ENCODE measurements around the gene MICOS13. TPM values are rescaled to one million over a fixed set of nuclear protein-coding genes. Genes with fewer than 3 reads are reported as not detected.
A peak's percentile ranks its signal among the peaks of the same experiment; 100 is the strongest.

The MICOS13 gene
- total RNA-seq, 1 experiment from 2014 or later: 223 TPM

DNA sequence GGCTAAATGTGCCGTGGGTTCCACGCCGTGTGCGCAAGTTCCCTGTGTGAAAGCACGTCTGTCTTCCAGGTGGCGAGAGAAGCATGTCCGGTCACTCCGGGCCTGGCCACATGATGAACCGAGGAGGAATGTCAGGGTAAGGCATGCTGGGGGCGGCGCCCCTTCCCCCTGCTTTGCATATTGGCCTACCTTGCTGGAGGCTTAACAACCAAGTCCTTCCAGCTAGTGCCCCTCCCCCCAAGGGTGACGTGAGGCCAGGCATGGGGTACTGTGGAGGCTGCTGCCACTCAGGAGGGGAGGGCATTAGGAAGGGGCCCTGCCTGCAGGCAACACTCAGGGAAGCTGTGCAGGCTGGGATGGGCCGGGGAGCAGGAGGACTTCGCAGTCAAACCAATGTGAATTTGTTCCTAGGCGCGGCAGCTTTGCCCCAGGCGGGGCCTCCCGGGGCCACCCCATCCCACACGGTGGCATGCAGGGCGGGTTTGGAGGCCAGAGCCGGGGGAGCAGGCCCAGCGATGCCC, 12.5 kb downstream of the MICOS13 start:
- no peak for DNase-seq (ENCODE audit: low spot score)

DNA sequence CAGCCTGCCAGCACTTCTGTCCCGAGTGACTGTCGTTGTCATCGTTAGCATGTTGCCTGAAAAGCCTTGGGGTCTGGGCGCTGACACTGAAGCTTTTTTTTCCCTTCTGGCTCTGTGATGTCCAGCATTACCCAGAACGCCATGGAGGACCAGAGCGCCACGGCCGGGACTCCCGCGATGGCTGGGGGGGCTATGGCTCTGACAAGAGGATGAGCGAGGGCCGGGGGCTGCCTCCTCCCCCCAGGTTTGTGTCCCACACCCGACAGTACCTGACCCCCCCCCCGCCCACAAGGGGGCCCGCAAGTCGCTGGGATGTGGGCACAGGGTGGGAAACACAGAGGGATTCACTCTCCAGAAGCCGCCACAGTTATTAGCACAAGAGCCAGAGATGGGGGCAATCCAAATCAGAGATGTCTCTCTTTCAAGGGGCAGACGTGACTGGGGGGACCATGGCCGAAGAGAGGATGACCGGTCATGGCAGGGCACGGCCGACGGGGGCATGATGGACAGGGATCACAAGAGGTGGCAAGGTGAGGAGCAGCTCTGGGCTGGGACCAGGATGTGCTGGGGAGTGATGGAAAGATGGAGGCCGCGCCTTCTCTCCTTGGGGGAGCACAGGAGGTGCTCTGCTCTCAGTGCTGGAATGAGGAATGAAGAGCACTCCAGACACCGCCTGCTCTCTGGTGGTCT, 13.2 kb downstream of the MICOS13 start:
- DNase-seq (ENCODE audit: low spot score): no peak

DNA sequence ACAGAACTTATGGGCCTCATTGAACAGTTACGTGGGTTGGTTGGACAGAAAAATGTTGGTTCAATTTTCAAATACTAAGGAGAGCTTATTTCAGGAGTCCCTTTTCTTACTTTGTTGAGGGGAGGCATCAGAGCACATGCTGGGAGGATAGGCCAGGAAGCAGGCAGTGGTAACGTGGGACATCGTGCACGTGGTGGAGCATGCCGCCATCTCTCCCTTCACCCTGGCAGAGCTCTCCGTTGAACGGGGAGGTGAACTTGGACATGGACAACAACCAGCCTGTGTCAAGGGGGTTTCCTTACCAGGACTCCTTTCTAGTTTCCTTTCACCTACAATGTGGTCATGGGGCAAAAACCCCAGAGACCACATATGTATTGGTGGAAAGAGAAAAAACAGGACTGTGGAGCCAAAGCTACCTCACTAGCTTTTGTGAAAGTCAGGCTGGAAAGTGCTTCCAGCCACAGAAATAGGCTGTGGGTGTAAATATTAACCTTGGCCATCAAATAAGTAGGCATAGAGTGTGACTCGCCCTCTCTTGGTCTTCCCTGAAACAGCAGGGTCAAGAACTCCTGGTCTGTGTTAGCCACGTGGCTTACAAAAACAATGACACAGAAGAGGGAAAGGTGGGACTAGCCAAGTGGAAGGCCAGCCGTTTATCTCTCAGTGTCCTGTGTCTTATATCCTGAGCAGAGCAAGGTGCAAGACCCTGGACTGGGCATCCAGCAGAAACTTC, 14.4 kb downstream of the MICOS13 start:
- peak; percentile 32 for DNase-seq (ENCODE audit: low spot score)

DNA sequence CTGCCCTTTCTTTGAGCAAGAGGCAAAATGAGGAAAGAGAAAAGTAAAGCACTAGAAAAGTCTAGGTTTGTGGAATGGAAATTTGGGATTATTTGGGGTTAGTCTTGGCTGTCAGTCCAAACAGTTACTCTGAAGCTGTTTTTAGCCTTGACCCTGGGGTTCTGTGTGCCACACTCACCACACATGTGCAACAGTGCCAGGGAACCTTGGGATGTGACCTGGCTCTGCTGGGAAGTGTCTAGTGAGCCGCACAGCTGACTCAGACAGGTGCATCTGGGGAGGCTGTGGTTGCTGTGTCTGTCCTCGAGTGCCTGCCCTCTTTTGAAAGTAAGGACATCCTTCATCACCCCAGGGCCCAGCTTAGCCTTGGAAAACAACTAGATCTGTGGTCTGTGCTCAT, 15.8 kb downstream of the MICOS13 start:
- DNase-seq (ENCODE audit: low spot score): no peak

DNA sequence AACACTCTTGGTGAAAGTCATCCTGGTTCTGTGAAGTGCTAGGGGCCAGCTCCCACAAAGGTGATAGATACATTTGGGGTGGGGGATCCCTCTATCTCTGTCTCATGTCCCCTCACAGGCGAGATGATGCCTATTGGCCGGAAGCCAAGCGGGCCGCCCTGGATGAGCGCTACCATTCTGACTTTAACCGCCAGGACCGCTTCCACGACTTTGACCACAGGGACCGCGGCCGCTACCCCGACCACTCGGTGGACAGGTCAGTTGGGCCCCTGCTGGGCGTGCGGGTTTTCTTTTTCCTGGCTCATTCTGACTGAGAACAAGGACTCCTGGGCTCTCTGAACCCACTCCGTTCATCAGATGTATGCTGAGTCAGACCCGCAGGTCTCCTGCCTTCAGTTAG, 16.4 kb downstream of the MICOS13 start:
- DNase-seq (ENCODE audit: low spot score): no peak

DNA sequence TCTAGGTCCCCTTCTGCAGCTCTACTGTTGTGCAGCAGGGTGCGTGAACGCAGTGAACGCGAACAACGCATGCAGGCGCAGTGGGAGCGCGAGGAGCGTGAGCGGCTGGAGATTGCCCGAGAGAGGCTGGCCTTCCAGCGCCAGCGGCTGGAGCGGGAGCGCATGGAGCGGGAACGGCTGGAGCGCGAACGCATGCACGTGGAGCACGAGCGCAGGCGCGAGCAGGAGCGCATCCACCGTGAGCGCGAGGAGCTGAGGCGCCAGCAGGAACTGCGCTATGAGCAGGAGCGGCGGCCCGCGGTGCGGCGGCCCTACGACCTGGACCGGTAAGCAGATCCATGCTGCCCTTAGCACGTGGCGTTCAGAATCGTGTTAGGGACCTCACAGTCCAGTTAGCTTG, 18.8 kb downstream of the MICOS13 start:
- no peak for DNase-seq (ENCODE audit: low spot score)

DNA sequence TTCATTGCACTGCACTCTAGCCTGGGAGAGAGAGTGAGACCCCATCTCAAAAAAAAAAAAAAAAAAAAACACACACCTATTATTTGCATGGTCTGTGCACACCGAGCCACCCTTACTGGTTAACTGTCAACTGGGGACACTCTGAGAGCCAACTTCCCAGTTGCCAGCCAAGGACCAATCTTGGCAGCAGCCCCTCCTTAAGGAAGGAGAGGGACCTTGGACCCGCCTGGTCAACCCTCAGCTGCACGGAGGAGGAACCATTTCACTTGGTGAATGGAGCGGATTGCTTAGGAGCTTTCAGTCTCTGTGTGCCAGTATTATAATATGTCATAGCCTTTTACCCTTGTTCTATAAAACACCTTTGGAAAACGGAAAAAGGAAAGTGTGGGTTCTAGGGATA, 24.9 kb downstream of the MICOS13 start:
- DNase-seq (ENCODE audit: low spot score): no peak

DNA sequence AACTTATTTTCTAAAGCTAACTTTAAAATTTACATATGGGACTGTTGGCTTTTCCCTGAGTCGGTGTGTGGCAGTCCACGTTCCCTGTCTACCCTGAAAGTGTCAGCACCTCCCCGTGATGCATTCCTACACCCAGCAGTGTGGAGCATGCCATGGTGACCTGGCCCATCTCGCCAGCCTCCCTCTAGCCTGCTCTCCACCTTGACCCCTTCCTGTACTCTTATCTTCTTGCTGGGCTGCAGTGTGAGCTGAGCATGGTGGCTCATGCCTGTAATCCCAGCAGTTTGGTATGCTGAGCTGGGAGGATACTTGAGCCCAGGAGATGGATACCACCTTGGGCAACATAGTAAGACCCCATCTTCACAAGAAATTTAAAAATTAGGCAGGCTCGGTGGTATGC, 25.4 kb downstream of the MICOS13 start:
- no peak for DNase-seq (ENCODE audit: low spot score)

DNA sequence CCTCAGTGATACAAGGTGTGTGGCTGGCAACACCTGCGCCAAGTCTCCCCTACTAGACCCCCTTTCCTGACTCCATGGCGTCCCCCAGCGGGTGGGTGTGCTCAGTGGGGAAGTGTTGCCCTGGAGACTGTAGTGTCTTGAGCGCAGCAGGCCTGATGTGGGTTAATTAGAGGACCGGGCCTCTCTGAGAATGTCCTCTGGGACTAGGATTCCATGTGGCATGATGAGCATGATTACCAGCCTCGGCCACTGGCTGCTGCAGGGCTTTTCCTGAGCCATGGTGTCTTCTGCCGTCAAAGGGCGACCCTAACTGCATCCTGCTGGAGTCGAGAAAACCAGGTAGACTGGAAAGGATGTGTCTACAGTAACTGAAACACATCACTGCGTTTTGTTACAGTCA, 28.1 kb downstream of the MICOS13 start:
- no peak for DNase-seq (ENCODE audit: low spot score)

DNA sequence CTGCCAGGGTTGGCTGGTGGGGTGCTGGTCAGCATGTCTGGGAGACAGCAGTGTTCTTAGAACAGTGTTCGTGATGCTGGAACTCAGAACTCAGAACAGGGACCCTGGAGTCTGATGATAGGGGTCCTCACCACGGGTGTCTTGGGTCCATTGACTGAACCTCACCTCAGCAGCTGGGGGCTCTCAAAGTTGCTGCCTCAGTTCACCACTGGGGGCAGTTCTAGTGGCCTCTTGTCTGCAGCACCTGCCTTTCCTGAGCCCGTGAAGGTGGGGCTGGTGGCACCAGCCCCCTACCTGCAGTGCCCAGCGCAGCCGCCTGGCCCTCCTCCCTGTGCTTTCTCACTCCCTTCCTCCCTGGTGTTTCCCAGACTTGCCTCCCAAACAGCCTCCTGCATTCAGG, 29.0 kb downstream of the MICOS13 start:
- no peak for DNase-seq (ENCODE audit: low spot score)

DNA sequence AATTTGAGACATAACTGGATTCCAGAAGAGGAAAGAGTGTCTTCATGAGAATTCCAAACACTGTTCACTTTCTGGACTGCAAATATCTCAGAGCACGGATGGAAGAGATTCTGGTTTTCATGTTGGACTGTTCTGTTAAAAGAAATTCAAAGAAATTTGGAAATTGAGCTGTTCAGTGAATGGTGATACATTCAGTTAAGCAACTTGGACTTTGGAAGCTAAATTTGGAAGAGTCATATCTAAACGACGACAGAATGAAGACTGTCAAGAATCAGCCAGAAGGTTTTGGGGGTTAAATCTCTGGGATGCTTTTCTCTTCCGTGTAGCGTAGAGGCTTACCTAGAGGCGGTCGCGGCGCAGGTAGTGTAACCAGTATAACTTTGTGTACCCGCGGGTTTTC, 31.9 kb downstream of the MICOS13 start:
- DNase-seq (ENCODE audit: low spot score): no peak

DNA sequence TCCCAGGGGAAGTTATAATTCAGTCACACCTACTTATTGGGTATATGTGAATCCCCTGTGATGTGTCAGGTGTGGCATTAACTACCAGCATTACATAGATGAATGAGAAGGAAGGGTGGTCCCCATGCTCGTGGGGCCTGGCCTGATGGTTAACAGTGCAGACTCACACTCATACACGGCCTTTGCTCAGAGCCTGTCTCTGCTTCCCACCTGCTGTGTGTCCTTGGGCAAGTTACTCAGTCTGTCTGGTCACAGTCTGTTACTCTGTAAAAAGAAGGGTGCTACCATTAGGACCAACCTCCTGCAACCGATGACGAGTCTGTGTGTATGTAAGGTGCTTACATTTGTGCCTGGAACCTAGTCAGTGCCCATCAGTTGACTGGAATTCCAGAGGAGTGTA, 33.6 kb downstream of the MICOS13 start:
- no peak for DNase-seq (ENCODE audit: low spot score)

DNA sequence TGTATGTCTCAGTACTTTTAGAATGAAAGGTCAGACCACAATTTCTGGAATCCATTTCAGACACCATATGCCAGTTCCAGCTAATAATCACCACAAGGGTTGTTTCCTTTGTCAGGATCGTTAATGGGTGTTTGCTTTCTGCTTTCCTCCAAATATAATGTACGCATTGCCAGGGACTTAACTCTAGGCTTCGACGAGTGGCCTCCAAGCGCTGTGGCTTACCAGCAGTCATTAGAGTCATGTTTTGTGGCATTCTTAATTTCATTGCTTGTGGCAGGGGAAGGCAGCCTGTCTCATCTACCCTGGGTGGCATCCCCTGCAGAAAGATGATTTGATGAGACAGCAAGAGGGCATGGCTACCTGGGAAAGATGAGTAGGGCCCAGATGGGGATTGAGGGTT, 34.9 kb downstream of the MICOS13 start:
- DNase-seq (ENCODE audit: low spot score): no peak

DNA sequence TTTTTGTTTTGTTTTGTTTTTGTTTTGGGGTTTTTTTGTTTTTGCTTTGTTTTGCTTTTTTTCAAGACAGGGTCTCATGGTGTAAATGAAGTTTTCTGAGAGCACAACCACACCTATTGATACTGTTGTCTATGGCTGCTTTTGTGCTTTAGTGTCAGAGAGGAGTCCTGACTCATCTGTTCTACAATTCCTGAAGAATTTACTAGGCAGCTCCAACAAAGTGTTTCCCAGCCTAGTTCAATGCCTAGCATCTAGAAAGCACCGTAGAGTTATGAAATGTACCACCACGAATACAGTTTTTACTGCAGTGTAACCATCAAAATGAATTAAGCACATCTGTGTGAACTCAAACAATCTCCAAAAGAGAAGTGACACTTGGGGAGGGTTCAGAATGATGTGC, 36.3 kb downstream of the MICOS13 start:
- DNase-seq (ENCODE audit: low spot score): no peak

DNA sequence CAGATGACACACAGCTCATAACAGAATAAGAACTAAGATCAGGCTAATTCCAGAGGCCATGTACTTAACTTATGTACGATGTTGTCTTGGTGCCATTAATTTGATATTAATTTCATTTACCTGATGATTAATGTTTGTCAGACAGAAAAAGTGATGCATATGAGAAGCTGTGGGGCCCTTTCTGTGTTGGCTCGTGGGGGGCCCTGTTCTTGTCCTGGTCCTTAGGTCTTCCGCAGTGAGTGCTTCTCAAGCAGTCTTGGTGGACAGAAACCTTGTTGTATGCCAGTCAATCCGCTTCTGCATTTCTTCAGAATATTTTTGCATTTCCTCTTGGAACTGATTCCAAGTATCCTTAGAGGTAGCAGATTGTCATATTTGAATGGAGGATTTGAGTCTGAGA, 37.3 kb downstream of the MICOS13 start:
- no peak for DNase-seq (ENCODE audit: low spot score)

DNA sequence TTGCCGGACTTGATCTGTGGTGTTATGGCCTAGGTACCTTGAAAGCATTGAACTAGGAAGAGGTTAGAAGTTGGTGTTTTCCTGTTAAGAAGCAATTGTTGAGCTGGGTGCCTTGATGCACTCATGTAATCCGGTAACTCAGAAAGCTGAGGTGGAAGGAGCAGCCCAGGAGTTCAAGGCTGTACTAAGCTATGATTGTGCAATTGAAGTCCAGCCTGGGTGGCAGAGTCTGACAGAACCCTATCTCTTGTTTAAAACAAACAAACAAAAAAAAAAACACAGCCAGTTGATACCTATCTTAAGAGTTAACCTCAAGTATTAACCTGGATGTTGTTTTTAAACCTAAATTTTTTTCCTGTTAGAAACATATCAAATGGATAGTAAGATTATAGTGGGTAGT, 38.1 kb downstream of the MICOS13 start:
- DNase-seq (ENCODE audit: low spot score): no peak

DNA sequence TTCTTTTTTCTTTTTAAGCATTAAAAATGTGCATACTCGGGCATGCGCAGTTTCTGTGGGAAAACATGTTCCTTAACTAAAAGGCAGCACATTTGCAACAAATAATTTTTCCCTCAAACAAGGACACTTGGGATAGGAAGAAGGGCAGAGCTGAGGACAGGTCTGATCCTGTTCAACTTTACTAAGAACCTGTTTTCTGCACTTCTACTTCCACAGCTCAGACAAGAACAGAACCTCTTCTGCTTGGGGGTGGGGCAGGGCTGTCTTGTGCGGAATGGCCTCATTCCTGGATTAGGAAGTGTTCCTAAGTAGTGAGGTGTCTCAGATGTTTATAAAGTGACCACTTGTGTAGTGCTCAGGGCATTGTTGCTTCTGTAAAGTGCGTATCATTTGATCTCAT, 39.1 kb downstream of the MICOS13 start:
- DNase-seq (ENCODE audit: low spot score): no peak

DNA sequence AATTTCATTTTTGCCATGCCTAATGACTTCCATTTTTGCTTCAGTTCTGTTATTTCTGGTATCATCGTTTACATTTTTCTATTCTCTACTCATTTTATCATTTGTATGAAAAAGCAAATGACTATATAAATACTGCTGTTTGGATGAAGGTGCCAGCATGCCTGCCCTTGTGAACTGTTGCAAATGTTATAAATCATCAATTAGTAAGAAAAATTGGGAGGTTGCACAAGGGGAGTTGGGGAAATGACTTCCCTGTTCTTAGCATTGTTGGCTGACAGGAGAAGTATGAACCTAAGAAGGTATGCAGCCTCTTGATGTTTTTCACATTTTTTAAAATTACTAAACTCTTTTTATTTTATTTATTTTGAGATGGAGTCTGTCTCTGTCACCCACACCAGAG, 42.3 kb downstream of the MICOS13 start:
- DNase-seq (ENCODE audit: low spot score): no peak

DNA sequence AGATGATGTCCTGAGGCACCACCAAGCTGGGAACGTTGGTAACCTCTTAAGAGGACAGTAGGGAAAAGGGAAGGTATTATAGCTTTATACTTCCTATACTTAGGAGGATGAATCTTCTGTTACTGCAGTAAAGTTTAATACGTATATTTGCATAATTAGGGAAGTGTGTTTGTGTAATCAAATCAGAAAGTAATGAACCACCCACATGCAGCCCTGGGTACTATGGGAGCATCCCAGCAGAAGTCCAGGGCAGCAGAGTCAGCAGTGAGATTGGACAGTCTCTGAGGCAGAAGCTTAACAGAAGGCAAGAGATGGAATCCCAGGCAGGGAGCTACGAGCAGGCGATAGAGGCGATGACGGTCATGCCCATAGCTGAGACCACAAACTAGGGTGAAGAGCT, 44.9 kb downstream of the MICOS13 start:
- no peak for DNase-seq (ENCODE audit: low spot score)

DNA sequence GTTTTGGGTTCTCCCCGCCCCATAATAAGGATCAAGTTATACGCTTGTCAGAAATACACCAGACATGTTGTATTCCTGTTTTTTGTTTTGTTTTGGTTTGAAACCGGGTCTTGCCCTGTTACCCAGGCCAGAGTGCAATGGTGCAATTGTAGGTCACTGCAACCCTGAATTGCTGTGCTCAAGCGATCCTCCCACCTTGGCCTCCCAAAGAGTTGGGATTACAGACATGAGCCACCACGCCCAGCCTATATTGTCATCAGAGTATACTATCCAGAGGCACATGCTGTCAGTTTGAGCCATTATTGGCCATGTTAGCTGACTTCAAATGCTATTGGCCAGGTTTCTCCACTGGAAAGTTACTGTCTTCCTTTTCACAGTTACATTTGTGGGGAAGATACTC, 47.7 kb downstream of the MICOS13 start:
- DNase-seq (ENCODE audit: low spot score): no peak

DNA sequence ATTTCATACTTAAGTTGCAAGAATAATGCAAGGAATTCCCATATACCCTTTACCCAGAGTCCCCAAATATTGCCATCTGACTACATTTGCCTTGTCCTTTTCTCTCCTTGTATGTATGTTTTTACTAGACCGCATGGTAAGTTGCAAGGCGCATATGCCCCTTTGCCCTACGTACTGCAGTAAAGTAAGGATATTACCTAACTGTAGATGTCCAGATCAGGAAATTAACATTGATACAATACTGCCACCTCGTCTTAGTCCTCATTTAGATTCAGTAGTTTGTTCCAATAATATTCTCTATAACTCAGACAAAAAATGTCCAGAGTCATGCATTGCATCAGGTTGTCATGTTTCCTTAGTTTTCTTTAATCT, 48.1 kb downstream of the MICOS13 start:
- DNase-seq (ENCODE audit: low spot score): no peak

DNA sequence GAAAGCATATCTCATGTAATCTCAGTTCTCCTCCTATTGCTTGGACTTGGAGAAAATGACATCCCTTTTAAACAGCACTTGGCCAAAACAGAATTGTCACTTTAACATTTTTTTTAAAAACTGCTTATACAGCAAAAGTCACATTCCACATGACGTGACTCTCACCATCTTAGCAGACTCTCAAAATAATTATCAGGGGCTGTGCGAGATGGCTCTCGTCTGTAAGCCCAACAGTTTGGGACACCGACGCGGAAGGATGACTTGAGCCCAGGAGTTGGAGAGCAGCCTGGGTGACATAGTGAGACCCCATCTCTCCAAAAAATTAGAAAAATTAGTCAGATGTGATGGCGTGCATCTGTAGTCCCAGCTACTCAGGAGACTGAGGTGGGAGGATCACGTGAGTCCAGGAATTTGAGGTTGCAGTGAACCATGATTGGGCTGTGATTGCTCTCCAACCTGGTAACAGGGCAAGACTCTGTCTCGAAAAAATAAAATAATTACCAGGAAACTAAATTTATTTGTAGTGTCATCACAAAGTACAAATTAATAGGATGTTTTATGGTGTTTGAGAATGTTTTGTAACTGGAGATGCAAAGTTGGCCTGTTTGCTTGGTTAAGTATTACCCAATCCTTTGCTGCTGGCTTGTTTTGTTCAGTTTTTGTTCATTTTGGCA, 48.6 kb downstream of the MICOS13 start:
- DNase-seq (ENCODE audit: low spot score): no peak
